ENCODE measurements around the gene PACRG.

The PACRG gene

GRCh38 chr6:163192591-163192990 is 464.8 kb downstream of the PACRG start:
- DNase-seq (ENCODE audit: low read depth) = no peak
- no peak for TF ChIP-seq CTCF (IDR thresholded peaks at IDR 0.05; ENCODE audit: low read length, missing control alignments)
- no peak overlapping the region for H3K4me3 ChIP-seq (replicated peaks; ENCODE audit: low read depth, low read length)

- H3K4me3 ChIP-seq (replicated peaks; ENCODE audit: low read depth, low read length) = no peak overlapping the region
- TF ChIP-seq CTCF (IDR thresholded peaks at IDR 0.05; ENCODE audit: low read length, missing control alignments) = no peak
- no peak for DNase-seq (ENCODE audit: low read depth)
These were observed 465.6 kb downstream of the PACRG start for GRCh38 chr6:163193326-163193725.

- DNase-seq (ENCODE audit: low read depth) = no peak
- no peak for TF ChIP-seq CTCF (IDR thresholded peaks at IDR 0.05; ENCODE audit: low read length, missing control alignments)
These were observed 468.2 kb downstream of the PACRG start for GRCh38 chr6:163195721-163196691.

GRCh38 chr6:163197839-163198238 is 470.1 kb downstream of the PACRG start:
- no peak for TF ChIP-seq CTCF (IDR thresholded peaks at IDR 0.05; ENCODE audit: low read length, missing control alignments)
- no peak overlapping the region for H3K4me3 ChIP-seq (replicated peaks; ENCODE audit: low read depth, low read length)
- DNase-seq (ENCODE audit: low read depth) = no peak

More at GRCh38 chr6:163195721-163196691, 468.2 kb downstream of the PACRG start:
- H3K4me3 ChIP-seq (replicated peaks; ENCODE audit: low read depth, low read length) = no peak overlapping the region

- no peak for TF ChIP-seq CTCF (IDR thresholded peaks at IDR 0.05; ENCODE audit: low read length, missing control alignments)
- no peak overlapping the region for H3K4me3 ChIP-seq (replicated peaks; ENCODE audit: low read depth, low read length)
- DNase-seq (ENCODE audit: low read depth) = no peak
These were observed 470.6 kb downstream of the PACRG start for GRCh38 chr6:163198396-163198795.

- no peak overlapping the region for H3K4me3 ChIP-seq (replicated peaks; ENCODE audit: low read depth, low read length)
- TF ChIP-seq CTCF (IDR thresholded peaks at IDR 0.05; ENCODE audit: low read length, missing control alignments) = no peak
- DNase-seq (ENCODE audit: low read depth) = no peak
These were observed 471.6 kb downstream of the PACRG start for GRCh38 chr6:163199371-163199770.
